HG02870 (cell line): ENCODE results near the gene DHX58.
"Not testable (repeated sequence)": the region's sequence is repeated elsewhere in the genome, so short reads cannot be mapped to it uniquely, and the experiment has no call there.

Experiments
- ATAC-seq: cut with Tn5 transposase; IDR thresholded peaks from one replicate; pipeline ENCODE4 v1.9.1; 2021; ENCODE audit warnings: mild to moderate bottlenecking, moderate library complexity; ENCODE audit not compliant: unreplicated experiment

The DHX58 gene

GRCh38 chr17:42112552-42113176 is at the start of gene DHX58:
TSS of gene DHX58 (minus strand) at chr17:42112714. CDS start at chr17:42111892, 822 bp downstream.
- peak; percentile 57 for ATAC-seq

GRCh38 chr17:42160531-42160910 is 48.0 kb upstream of the DHX58 start:
- no peak for ATAC-seq

- ATAC-seq, result no peak
Observed at GRCh38 chr17:42159796-42160530, 47.4 kb upstream of the DHX58 start.

GRCh38 chr17:42155614-42156045 is 43.1 kb upstream of the DHX58 start:
- ATAC-seq, result no peak

- ATAC-seq, result no peak
Observed at GRCh38 chr17:42153919-42154742, 41.6 kb upstream of the DHX58 start.

- ATAC-seq, result no peak
Observed at GRCh38 chr17:42146911-42147607, 34.5 kb upstream of the DHX58 start.

GRCh38 chr17:42143138-42143537 is 30.6 kb upstream of the DHX58 start:
- not testable (repeated sequence) for ATAC-seq

- no peak for ATAC-seq
Observed at GRCh38 chr17:42142371-42142896, 29.9 kb upstream of the DHX58 start.

- ATAC-seq, result no peak
Observed at GRCh38 chr17:42141382-42141781, 28.9 kb upstream of the DHX58 start.

- not testable (repeated sequence) for ATAC-seq
Observed at GRCh38 chr17:42140690-42141089, 28.2 kb upstream of the DHX58 start.

GRCh38 chr17:42138749-42139492 is 26.4 kb upstream of the DHX58 start:
- ATAC-seq, result no peak

- no peak for ATAC-seq
Observed at GRCh38 chr17:42136654-42137051, 24.1 kb upstream of the DHX58 start.

GRCh38 chr17:42135664-42136653 is 23.4 kb upstream of the DHX58 start:
- ATAC-seq, result no peak

GRCh38 chr17:42135151-42135550 is 22.6 kb upstream of the DHX58 start:
- no peak for ATAC-seq

GRCh38 chr17:42133461-42134041 is 21.0 kb upstream of the DHX58 start:
- ATAC-seq, result no peak

- ATAC-seq, result no peak
Observed at GRCh38 chr17:42132941-42133340, 20.4 kb upstream of the DHX58 start.

- ATAC-seq, result no peak
Observed at GRCh38 chr17:42131981-42132432, 19.5 kb upstream of the DHX58 start.

- ATAC-seq, result no peak
Observed at GRCh38 chr17:42131232-42131631, 18.7 kb upstream of the DHX58 start.
